ENCODE measurements around the gene PRM2. TPM values are rescaled to one million over a fixed set of nuclear protein-coding genes. Genes with fewer than 3 reads are reported as not detected.
A peak's percentile ranks its signal among the peaks of the same experiment; 100 is the strongest.

Gene PRM2
- total and polyA plus RNA-seq, 2 experiments from 2014 or later = not detected

- no peak overlapping the region for H3K4me3 Mint-ChIP-seq
Observed at GRCh38 chr16:11258553-11259492, 17.5 kb downstream of the PRM2 start.

GRCh38 chr16:11257131-11257938 lies 18.9 kb downstream of the PRM2 start:
- peak; percentile 62 for ATAC-seq
- peaks cover 21% of the 10 kb centered on the region for H3K36me3 ChIP-seq (ENCODE audit: insufficient read depth)
- no peaks in the 10 kb centered on the region for H3K9me2 ChIP-seq (ENCODE audit: insufficient read depth)
- H2AFZ ChIP-seq = peak overlapping the region; percentile 91; the same call in 1 of the 2 replicates
- peak overlapping the region; percentile 98 for H3K4me2 ChIP-seq
- DNase-seq (ENCODE audit: low spot score) = peak; percentile 93
- peaks cover 23% of the 10 kb centered on the region for H3K4me1 ChIP-seq (ENCODE audit: insufficient read depth)
- H3K27ac ChIP-seq (ENCODE audit: low read depth) = no peak overlapping the region
- H3K36me3 Mint-ChIP-seq (ENCODE audit: low read depth) = peaks cover 22% of the 10 kb centered on the region
- H3K4me3 ChIP-seq = peak overlapping the region; percentile 89
- H3K79me2 ChIP-seq (replicated peaks; ENCODE audit: insufficient read depth) = peaks cover 33% of the 10 kb centered on the region
- no peak overlapping the region for H3K27ac Mint-ChIP-seq
- peaks cover 21% of the 10 kb centered on the region for H4K20me1 ChIP-seq (replicated peaks; ENCODE audit: insufficient read depth)
- no peaks in the 10 kb centered on the region for H3K27me3 ChIP-seq (ENCODE audit: insufficient read depth)
- peaks cover 32% of the 10 kb centered on the region for H3F3A ChIP-seq (replicated peaks; ENCODE audit: low read depth)
- peaks cover 28% of the 10 kb centered on the region for H3K4me1 Mint-ChIP-seq
- peak overlapping the region; percentile 87 for H3K4me3 Mint-ChIP-seq
- no peaks in the 10 kb centered on the region; the same call in 2 of the 3 replicates for H3K9me3 Mint-ChIP-seq
- H3K27me3 Mint-ChIP-seq (ENCODE audit: insufficient read depth, low read depth, poor library complexity) = peaks cover 21% of the 10 kb centered on the region
- TF ChIP-seq EZH2 (IDR thresholded peaks at IDR 0.05; ENCODE audit: low read depth, unreplicated experiment) (no peak), CREB1 (CRISPR knock-in tag; IDR thresholded peaks at IDR 0.05; ENCODE audit: low read depth) (no peak), JUNB (IDR thresholded peaks at IDR 0.05; ENCODE audit: unreplicated experiment) (no peak), ETS1 (IDR thresholded peaks at IDR 0.05) (0 out of 2 replicates have a peak, but pooled peaks have one; percentile 12), CTCF (conservative IDR thresholded peaks at IDR 0.05; ENCODE audit: low read depth in 2 of 2) (peak; percentile 63 to 86), NANOG (IDR thresholded peaks at IDR 0.05; ENCODE audit: borderline replicate concordance) (no peak), ZNF114 (CRISPR knock-in tag; IDR thresholded peaks at IDR 0.05) (no peak), EZH2phosphoT487 (IDR thresholded peaks at IDR 0.05; ENCODE audit: unreplicated experiment) (no peak)

More at GRCh38 chr16:11258553-11259492, 17.5 kb downstream of the PRM2 start:
- Histone ChIP-seq H2AFZ (no peak overlapping the region), H3K27me3 (ENCODE audit: insufficient read depth) (no peaks in the 10 kb centered on the region), H3K4me2 (no peak overlapping the region), H3K4me1 (ENCODE audit: insufficient read depth) (peaks cover 9% of the 10 kb centered on the region), H3K79me2 (replicated peaks; ENCODE audit: insufficient read depth) (peaks cover 21% of the 10 kb centered on the region), H4K20me1 (replicated peaks; ENCODE audit: insufficient read depth) (peaks cover 9% of the 10 kb centered on the region), H3K9me2 (ENCODE audit: insufficient read depth) (no peaks in the 10 kb centered on the region), H3F3A (replicated peaks; ENCODE audit: low read depth) (peaks cover 18% of the 10 kb centered on the region), H3K4me3 (no peak overlapping the region), H3K27ac (ENCODE audit: low read depth) (no peak overlapping the region), H3K36me3 (ENCODE audit: insufficient read depth) (peaks cover 8% of the 10 kb centered on the region)
- no peaks in the 10 kb centered on the region; the same call in 2 of the 3 replicates for H3K9me3 Mint-ChIP-seq
- ATAC-seq (no peak), DNase-seq (ENCODE audit: low spot score) (no peak)
- H3K36me3 Mint-ChIP-seq (ENCODE audit: low read depth) = peaks cover 9% of the 10 kb centered on the region
- TF ChIP-seq ZNF114 (CRISPR knock-in tag; IDR thresholded peaks at IDR 0.05) = no peak
- TF ChIP-seq STAT1 (IDR thresholded peaks at IDR 0.05; ENCODE audit: unreplicated experiment) = no peak
- no peak for TF ChIP-seq ZNF331 (CRISPR knock-in tag; IDR thresholded peaks at IDR 0.05; ENCODE audit: low read depth)
- no peak for TF ChIP-seq REST (IDR thresholded peaks at IDR 0.05; ENCODE audit: unreplicated experiment)
- H3K27me3 Mint-ChIP-seq (ENCODE audit: insufficient read depth, low read depth, poor library complexity) = peaks cover 14% of the 10 kb centered on the region
- H3K27ac Mint-ChIP-seq = no peak overlapping the region
- H3K4me1 Mint-ChIP-seq = peaks cover 15% of the 10 kb centered on the region
